Esophagus muscularis mucosa (tissue), 3 donors: ENCODE data around the gene SVOPL.

Experiments used
- POLR2A ChIP-seq: fragments of 450-650 bp; IDR thresholded peaks from one replicate; pipeline ENCODE4 v1.6.1; 2017; ENCODE audit warnings: antibody characterized with exemption, moderate library complexity, mild to moderate bottlenecking, low read depth
- POLR2AphosphoS5 ChIP-seq, 2 donors: sonication (generic); formaldehyde crosslinking; IDR thresholded peaks; one replicate each; pipeline ENCODE4 v1.6.1; 2017; ENCODE audit warnings: antibody characterized with exemption in 2 of 2
- TF ChIP-seq, protein P1 (sequence below), 3 experiments: fragments of 200-600 bp in 2 of 3; fragments of 450-650 bp in 1 of 3; sonication (generic) in 2 of 3; IDR thresholded peaks; one replicate each; pipeline ENCODE4 v1.5.1; 2017 to 2019; ENCODE audit warnings: antibody characterized with exemption in 3 of 3, mild to moderate bottlenecking in 2 of 3, moderate library complexity in 1 of 3

GRCh38 chr7:138662991-138663320 lies 38.2 kb downstream of the SVOPL start:
- TF ChIP-seq, protein P1, sequence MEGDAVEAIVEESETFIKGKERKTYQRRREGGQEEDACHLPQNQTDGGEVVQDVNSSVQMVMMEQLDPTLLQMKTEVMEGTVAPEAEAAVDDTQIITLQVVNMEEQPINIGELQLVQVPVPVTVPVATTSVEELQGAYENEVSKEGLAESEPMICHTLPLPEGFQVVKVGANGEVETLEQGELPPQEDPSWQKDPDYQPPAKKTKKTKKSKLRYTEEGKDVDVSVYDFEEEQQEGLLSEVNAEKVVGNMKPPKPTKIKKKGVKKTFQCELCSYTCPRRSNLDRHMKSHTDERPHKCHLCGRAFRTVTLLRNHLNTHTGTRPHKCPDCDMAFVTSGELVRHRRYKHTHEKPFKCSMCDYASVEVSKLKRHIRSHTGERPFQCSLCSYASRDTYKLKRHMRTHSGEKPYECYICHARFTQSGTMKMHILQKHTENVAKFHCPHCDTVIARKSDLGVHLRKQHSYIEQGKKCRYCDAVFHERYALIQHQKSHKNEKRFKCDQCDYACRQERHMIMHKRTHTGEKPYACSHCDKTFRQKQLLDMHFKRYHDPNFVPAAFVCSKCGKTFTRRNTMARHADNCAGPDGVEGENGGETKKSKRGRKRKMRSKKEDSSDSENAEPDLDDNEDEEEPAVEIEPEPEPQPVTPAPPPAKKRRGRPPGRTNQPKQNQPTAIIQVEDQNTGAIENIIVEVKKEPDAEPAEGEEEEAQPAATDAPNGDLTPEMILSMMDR (IDR thresholded peaks at IDR 0.05), result no peak
- TF ChIP-seq POLR2AphosphoS5 (IDR thresholded peaks at IDR 0.05), result no peak
- TF ChIP-seq POLR2A, result no peak
